Brain microvascular endothelial cell (primary cell): Measurements from ENCODE around the gene APLP1.

Experiments used
- DNase-seq: peaks from one replicate; pipeline ENCODE4 v3.0.0-alpha.2; 2020
- H3K27ac ChIP-seq: fragments of 250-450 bp; sonication (Bioruptor Pico); 2 replicates; pipeline ENCODE4 v1.5.1; 2020; ENCODE audit warnings: mild to moderate bottlenecking, moderate library complexity
- H3K27me3 ChIP-seq: fragments of 250-450 bp; sonication (Bioruptor Pico); replicated peaks from 2 replicates; pipeline ENCODE4 v1.5.1; 2020; ENCODE audit warnings: mild to moderate bottlenecking
- H3K36me3 ChIP-seq: fragments of 250-450 bp; sonication (Bioruptor Pico); replicated peaks from 2 replicates; pipeline ENCODE4 v1.5.1; 2020; ENCODE audit warnings: mild to moderate bottlenecking
- H3K4me3 ChIP-seq: 2 replicates; pipeline ENCODE4 v1.5.1; 2011; ENCODE audit warnings: low read depth, mild to moderate bottlenecking, control low read depth, low read length, moderate library complexity
- in situ Hi-C: cut with HindIII; loops from 2 replicates; pipeline ENCODE4 v1.10.0; 2017; ENCODE audit warnings: low sequenced_read_pairs, low pct_ligation_motif_present
- TF ChIP-seq, protein P1 (sequence below): IDR thresholded peaks from 2 replicates; pipeline ENCODE4 v1.5.1; 2011; ENCODE audit warnings: low read depth, mild to moderate bottlenecking, moderate library complexity, low read length, control low read depth, inconsistent platforms; ENCODE audit errors: missing control alignments

The APLP1 gene

GRCh38 chr19:35844482-35845214 lies 23.7 kb upstream of the APLP1 start:
- no peak overlapping the region for H3K27ac ChIP-seq
- in situ Hi-C loops: no loop called here
- DNase-seq: no peak
- TF ChIP-seq, protein P1, sequence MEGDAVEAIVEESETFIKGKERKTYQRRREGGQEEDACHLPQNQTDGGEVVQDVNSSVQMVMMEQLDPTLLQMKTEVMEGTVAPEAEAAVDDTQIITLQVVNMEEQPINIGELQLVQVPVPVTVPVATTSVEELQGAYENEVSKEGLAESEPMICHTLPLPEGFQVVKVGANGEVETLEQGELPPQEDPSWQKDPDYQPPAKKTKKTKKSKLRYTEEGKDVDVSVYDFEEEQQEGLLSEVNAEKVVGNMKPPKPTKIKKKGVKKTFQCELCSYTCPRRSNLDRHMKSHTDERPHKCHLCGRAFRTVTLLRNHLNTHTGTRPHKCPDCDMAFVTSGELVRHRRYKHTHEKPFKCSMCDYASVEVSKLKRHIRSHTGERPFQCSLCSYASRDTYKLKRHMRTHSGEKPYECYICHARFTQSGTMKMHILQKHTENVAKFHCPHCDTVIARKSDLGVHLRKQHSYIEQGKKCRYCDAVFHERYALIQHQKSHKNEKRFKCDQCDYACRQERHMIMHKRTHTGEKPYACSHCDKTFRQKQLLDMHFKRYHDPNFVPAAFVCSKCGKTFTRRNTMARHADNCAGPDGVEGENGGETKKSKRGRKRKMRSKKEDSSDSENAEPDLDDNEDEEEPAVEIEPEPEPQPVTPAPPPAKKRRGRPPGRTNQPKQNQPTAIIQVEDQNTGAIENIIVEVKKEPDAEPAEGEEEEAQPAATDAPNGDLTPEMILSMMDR: no peak
- peaks cover 25% of the 10 kb centered on the region for H3K27me3 ChIP-seq
- no peak overlapping the region for H3K4me3 ChIP-seq
- H3K36me3 ChIP-seq: no peaks in the 10 kb centered on the region

GRCh38 chr19:35845215-35846037 lies 22.9 kb upstream of the APLP1 start:
- no peak overlapping the region for H3K4me3 ChIP-seq
- H3K36me3 ChIP-seq: no peaks in the 10 kb centered on the region
- no peak overlapping the region for H3K27ac ChIP-seq
- TF ChIP-seq, protein P1: no peak
- no peak for DNase-seq
- peaks cover 27% of the 10 kb centered on the region for H3K27me3 ChIP-seq
- in situ Hi-C loops: no loop called here

DNA sequence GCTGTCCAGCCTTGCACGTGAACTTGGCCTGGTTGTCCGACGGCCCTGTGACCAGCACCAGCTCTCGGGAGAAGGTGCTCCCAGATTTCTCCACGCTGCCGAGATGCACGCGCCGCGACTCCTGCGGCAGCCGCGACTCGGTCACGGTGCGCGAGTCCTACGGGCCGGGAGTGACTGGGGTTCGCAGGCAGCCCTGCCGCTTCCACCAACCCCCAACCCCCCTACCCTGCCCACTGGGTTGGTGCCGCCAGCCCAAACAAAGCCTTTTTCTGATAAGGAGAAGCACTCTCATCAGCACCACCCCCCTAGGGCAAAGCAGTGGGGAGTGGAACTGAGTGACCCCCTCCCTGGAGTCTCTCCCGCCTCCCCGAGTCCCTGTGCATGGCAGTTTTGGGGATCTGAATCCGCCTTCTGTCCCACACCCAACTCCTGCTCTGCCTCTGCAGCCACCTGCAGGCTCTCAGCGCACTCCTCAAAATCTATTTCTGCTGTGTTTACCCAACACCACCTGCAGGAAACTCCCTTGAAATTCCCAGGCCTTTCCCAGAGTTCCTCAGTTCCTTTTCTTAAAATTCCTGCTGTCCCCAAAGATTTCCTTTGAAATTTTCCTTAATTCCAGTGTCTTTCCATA lies 22.2 kb upstream of the APLP1 start:
- Histone ChIP-seq H3K36me3 (no peaks in the 10 kb centered on the region), H3K27me3 (peaks cover 33% of the 10 kb centered on the region), H3K27ac (no peak overlapping the region), H3K4me3 (no peak overlapping the region)
- DNase-seq: no peak
- in situ Hi-C loops: no loop called here
- TF ChIP-seq, protein P1: no peak

DNA sequence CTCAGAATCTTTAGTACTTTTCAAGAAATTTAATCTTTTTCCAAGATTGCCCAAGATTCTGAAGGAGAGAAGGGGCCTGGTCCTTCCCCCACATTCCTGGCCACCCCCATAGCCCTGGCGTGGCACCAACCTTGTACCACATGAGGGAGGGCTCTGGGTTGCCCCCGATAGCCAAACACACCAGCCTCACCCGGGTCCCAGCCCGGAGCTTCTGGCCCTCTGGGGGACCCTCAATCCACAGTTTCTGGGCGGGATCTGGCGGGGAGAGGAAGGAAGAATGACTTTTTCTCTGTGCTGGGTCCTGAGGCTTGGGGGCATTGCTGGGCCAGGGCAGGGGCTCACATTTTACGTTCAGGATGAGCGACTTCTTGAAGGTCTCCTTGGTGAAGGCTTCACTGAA lies 20.5 kb upstream of the APLP1 start:
- TF ChIP-seq, protein P1: no peak
- H3K27me3 ChIP-seq: peaks cover 42% of the 10 kb centered on the region
- no peak overlapping the region for H3K4me3 ChIP-seq
- H3K27ac ChIP-seq: no peak overlapping the region
- H3K36me3 ChIP-seq: no peaks in the 10 kb centered on the region
- in situ Hi-C loops: no loop called here
- DNase-seq: no peak

DNA sequence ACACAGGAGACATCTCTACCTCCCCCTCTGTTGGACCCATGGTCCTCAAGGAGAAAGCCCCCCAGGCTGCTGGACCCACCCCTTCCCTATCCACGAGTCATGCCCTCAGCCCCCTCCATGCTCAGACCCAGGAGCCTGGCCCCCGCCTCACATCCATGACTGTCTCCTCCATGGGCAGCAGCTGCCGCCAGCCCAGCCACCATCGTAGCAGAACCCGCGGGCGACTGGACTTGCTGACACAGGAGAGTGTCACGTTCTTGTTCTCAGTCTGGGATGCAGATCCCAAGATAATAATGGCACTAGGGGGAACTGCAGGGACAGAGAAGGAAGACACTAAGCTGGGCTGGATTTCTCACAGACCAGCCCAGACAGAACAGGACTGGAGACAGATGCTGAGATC lies 19.9 kb upstream of the APLP1 start:
- H3K27me3 ChIP-seq: peaks cover 44% of the 10 kb centered on the region
- TF ChIP-seq, protein P1: no peak
- no peak overlapping the region for H3K27ac ChIP-seq
- DNase-seq: no peak
- H3K4me3 ChIP-seq: no peak overlapping the region
- H3K36me3 ChIP-seq: no peaks in the 10 kb centered on the region
- in situ Hi-C loops: no loop called here
